Left kidney (tissue), 2 donors: ENCODE results near the gene INSC. TPM values are rescaled to one million over a fixed set of nuclear protein-coding genes. Genes with fewer than 3 reads are reported as not detected.

ENCODE experiments used
- DNase-seq: peaks from one replicate; pipeline ENCODE4 v3.0.0-alpha.2; 2013
- polyA plus RNA-seq: library from polyadenylated mRNA; unstranded; fragments of 120-200 nt; gene quantifications from one replicate; pipeline ENCODE4 v1.2.1, GENCODE V29; 2013; ENCODE audit not compliant: insufficient read length

Gene INSC
- polyA plus RNA-seq, 1 donor: 0.73 TPM

DNA sequence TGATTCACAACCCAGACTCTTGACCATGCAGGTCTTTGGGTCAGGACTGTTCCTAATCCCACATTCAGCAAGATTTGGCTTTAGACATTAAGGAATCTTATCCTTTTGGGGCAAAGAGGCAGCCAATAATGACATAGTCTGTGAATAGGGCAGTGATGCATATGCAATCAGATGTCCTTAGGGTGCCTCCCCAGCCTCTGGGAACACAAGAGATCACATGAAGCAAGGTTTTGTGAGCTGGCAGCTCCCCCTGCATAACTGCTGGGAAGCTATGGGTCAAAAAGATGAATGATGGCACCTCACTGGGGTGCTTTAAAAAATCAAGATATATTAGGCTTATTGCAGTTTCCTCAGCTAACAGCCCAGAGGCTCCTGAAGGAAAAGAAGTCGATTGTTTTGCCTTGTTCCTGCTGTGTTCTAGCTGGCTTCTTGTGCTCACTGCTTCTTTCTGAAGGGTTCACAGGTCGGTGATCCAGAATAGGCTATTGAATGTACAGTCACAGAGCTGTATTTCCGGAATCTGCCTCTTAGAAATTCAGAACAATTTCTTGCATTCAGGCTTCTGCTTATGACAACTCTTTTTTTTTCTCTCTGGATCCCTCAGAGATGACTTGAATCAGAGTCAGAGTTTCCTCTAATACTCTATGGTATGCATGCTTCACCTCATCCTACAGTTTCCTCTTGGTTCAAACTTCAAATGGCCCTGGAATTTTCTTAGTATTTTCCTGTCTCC, 31.7 kb downstream of the INSC start:
- DNase-seq: no peak

DNA sequence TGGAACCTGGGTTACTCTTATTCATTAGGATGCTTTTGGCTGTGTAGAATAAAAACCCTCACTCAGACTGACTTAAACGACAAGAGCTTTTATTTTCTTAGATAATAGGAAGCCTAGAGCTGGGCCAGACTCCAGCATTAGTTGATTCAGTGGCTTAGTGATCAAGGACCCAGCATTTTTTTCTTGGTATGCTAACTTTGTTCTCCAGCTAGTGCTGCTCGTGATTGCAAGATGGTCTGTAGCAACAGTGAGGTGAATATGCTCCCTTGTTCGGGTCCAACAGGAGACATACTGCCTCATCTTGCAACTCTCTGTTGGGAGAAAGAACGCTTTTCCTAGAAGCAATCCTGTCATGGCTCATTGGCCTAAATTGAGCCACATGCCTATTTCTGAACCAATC, 33.4 kb downstream of the INSC start:
- DNase-seq: no peak

DNA sequence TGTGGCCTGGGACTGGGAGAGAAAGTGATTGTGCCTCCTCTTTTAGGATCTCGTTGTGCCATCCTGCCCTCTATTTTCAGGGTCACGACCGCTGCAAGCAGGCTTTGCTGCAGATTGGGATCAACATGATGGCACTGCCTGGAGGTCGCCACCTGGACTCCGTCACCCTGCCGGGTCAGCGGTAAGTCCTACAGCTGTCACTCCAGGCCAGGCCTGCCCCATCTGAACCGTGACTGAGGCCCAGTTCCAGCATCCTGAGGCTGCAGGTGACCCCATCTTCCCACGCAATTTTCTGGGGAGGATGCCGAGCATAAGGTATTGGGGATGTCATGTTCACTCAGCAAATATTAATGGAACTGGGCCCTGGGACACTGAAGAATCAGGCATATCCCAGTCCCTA, 34.3 kb downstream of the INSC start:
- no peak for DNase-seq

DNA sequence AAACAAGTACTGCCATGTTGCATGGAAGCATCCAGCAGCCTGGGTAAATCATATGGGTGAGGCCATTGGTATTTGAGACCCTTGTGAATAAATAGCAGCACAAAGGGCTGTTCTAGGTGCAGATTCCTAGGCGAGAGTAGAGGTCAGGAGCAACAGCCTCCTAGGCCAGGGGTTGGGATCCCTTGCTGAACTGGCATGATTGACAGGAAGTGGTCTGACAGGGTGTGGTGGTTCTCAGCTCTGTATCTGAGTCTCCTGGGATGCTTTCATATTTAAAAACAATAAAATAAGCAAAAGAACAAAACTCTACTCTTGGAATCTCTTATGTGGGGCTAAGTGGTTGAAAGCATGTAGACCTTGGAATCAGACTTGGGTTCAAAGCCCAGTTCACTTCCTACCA, 35.8 kb downstream of the INSC start:
- DNase-seq: no peak

DNA sequence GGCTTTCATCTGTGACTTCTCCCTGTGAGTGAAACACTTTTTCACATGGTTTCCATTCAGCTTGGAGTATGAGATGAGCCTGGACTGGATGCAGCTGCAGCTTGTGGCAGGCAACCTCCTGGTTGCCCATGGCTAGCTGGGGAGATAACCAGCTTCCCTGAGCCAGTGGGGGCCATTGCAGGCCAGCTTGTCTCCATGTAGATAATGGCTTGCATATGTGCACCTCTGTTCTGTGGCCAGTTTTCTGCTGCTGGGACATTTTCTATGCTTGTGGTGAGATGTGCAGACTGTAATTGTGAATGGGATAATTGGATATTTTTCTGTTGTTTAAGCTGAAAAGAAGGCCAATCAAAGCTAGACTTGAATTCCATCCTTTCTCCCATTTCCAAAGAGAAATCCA, 38.5 kb downstream of the INSC start:
- DNase-seq: no peak

DNA sequence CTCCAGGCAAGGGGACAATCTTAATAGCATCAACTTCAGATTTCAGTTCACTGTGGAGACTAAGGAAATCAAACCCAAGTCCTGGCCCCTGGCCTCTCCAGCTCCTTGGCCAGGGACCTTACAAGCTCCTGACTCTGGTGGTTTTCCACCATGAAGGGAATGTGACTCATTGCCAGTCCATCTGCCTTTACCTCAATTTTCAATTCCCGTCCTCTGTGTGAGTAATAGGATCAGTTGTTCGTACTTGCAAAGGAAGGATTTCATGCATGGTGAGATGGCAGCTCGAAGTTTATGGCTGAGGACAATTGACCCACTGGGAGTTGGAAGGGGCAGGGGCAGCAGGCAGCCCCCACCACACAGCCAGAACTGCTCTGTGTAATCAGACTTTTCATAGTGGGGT, 42.5 kb downstream of the INSC start:
- no peak for DNase-seq

DNA sequence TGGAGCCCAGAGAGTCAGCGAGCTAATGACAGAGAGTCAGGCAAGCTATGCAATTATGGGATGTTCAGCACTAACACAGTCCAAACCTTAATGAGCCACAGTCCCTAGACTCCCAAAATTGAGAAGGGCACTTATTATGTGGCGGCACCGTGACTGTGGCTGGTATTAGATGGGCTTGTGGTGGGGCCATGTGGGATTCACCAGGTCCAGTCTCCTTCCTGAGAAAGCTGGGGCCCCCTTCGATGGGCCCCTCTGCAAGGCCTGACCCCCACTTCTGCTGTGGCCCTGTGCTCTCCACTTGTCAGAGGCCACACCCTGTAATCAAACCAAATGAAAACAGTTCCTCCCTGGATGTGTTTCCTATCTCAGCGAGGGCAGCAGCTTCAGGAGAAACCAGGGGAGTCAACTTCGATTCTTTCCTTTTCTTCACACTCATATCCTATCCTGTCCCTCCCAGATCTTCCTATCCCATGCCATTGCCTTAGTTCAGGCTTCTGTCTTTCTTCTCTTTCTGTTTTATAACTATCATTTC, 42.9 kb downstream of the INSC start:
- no peak for DNase-seq

DNA sequence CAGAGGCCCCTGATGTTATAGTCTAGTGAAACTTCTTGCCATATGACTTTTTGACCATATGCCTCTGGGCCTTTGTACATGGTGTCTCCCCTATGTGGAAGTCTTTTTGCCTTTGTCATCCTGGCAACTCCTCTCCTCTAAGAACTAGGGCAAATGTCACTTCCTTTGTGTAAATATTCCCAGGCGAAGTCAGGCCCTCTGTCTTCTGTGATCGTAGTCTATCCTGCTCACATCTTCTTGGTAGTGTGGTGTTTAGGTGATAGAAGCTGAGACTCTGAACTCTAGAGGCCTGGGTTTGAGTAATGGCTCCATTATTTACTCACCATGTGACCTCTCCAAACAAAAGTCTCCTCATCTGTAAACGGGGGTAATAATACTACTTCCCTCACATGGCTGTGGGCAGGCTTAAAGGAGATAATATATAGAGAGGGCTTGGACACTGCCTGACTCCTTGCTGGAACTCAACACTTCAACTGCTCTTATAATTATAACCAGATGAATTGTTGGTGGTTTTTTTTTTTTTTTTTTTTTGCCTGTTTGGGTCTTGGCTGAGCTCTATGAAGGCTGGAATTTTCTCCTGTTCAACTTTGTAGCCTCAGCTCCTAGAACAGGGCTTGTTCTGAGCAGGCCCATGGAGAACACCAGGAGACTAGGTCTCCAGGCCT, 43.8 kb downstream of the INSC start:
- DNase-seq: no peak

DNA sequence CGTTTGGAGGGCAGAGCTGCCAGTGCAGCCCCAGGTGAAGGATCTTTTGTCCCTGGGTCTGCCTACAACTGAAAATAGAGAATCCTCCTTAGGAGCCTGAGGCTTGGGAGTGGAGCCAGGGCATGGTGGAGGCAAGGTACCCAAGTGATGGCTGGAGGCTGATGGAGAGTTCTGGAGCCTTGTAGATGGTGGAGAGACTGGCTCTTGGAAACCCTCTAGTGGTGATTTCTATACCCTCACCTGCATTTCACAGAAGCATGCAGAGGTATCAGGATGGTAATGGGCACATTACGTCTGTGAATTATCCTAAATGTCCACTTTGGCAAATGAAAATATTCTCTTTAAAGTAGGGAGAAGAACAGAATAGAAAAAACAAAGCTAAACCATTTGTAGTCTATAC, 44.4 kb downstream of the INSC start:
- DNase-seq: no peak

DNA sequence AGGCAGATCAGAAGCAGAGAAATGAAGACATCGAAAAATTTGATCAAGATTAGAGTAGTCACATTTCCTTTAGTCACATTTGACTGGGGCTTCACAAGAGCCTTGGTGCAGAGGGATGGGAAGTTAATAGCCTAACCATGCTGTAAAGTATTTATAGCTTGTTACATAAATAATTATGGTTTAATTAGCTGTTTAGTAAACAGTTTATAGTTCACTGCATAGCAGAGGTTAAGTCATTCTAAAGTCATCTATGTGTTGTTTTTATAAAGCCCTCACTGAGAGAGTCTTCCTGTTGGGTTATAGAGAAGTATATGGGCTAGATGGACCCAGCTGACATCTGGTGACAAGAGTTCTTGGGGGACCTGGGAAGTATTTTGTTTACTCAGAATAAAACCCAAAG, 47.1 kb downstream of the INSC start:
- no peak for DNase-seq

DNA sequence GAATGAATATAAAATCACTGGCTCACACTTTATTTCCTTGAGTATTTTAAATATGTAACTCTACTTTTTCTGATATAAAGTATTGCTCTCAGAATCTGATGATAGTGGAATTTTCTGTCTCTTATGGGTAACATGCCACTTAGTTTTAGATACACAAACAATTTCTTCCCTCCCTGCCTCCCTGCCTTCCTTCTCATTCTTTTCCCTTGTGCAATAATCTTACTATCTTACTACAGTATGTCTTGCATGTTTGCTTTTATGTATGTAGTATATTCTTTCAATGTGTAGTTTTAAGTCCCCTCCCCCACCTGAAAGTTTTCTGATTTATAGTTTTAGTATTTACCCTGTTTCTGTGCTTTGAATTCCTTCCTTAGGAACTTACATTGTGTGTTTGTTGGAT, 48.4 kb downstream of the INSC start:
- DNase-seq: no peak

DNA sequence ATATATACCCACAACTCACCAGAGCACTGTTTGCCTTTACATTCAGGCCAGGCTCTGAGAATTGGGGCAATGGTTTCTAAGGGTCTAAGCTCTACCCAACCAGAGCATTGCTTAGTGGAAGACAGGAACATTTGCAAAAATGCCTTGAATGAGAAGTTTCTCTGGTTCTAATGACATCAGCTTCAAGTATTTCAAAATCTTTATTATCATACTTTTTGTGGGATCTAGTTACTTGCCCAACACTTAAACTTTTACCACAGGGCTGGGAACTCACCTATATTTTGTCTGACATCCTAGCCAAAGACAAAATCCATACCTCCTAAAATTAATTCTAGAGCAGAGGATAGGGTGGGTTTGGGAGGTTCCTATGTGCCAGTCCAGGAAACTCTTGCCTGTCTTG, 51.5 kb downstream of the INSC start:
- no peak for DNase-seq

DNA sequence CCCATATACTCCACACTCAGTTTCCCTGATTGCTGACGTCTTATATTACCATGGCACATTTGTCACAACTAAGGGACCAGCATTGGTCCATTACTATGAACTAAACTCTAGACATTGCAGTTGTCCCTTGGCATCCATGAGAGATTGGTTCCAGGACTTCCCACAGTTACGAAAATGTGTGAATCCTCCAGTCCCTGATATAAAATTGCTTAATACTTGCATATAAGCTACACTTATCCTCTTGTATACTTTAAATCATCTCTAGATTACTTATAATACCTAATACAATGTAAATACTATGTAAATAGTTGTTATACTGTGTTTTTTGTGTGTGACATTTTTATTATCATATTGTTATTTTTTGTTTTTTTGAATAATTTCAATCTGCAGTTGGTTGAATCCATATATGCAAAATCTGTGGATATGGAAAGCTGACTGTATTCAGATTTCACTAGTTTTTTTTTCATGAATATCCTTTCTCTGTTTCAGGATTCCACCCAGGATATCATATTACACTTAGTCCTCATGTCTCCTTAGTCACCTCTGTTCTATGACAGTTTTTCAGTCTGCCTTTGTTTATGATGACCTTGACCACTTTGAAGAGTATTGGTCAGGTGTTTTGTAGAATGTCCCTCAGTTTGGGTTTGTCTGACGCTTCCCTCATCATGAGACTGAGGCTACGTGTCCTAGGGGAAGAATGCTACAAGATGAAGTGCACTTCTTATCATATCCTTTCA, 55.3 kb downstream of the INSC start:
- no peak for DNase-seq

DNA sequence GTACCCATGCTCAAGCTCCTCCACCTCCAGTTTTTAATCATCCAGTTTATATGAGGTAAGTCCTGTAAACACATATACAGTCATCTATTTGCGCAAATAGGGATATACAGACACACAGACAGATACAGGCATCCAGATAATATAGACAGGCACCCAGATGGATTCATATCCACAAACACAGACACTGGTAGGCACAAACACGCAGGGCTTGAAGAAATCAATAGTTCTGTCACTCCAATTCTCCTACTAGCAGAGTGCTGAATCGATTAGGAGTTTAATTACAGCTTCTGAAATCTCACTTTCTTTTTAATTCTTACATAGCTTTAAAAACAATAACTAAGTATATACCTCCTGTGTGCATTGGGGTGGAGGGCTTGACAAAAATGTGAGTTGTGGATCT, 56.0 kb downstream of the INSC start:
- DNase-seq: no peak

DNA sequence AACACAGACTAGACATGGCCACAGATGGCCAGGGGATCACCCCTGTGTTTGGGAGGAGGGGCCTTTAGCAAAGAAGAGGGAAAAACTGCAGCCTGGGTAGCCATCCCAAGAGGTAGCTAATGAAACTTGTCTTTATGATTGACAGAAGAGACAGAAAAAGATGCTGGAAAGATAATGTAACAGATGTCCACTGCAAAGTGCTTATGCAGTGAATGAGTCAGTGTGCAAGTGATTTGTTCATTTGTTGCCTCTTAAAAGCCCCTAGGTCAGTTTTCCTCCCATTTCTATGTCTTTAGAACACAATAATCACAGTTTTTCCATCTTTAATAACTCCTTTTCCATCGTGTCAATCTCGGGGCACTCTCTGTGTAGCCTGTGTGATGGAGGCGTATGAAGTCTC, 57.2 kb downstream of the INSC start:
- no peak for DNase-seq

DNA sequence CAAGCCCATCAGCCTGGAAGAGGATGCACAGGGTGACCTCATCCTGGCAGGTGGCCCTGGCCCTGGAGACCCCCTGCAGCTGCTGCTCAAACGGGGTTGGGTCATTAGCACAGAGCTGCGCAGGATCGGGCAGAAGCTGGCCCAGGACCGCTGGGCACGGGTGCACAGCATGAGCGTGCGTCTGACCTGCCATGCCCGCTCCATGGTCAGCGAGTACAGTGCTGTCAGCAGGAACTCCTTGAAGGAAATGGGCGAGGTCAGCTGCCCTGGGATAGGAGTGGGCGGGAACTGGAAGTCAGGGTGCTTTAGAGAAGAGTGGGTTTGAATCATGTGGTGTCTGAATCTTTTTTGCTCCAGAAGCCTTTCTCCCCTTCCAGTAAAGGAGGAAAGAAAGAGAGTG, 61.1 kb downstream of the INSC start:
- no peak for DNase-seq

DNA sequence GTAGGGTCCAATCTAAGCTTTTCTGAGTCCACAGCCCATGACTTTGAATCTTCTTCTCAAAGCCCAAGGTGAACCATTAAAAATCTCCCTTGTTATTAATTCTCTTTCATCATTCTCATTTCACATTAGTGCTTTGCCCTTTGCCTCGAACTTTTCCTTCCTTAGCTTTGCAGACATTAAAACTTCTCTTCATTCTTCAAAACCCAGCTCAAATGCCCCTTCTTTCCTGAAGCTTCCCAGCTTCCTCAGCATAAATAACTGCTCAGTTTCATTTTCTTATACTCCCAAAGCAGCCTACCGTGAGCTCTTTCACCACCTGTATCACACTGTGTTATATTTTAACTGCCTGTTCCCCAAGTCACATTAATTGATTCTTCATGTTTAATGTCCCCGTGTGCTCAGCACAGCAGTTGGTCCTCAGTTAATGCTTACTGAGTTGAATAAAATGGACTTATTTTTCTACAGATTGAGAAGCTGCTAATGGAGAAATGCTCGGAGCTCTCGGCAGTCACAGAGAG, 62.0 kb downstream of the INSC start:
- DNase-seq: no peak

DNA sequence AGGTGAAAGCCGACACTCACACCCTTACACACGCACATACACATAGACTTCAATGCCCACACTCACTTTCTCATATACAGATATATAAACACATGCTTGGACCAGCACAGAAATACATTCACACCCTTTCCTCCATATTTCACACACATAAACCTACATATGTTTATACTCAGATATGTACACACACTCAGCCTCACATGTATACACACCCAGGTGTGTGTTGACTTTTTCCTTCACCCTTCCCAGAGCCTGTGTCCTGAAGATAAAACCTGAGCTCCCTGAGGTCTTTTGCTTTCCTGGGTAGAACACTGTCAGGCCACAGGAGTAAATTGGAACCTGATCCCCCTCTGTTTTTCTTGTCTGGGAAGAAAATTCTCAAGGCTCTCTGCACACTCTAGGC, 62.8 kb downstream of the INSC start:
- DNase-seq: no peak

DNA sequence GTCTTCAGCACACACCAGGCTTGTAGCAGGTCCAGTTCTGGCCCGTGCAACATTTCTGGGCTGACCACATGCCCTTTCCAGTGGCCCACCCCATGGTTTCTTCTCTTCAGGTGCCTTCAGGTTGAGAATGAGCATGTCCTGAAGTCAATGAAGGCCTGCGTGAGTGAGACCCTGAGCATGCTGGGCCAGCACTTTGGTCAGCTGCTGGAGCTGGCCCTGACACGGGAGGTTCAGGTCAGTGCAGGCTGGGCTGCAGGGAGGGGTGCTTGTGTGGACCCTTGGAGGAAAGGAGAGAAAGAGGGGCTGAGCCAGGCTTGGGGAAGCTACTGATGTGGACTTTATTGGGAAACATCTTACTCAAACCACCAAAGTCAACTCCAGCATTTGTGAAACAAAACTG, 63.5 kb downstream of the INSC start:
- DNase-seq: no peak

DNA sequence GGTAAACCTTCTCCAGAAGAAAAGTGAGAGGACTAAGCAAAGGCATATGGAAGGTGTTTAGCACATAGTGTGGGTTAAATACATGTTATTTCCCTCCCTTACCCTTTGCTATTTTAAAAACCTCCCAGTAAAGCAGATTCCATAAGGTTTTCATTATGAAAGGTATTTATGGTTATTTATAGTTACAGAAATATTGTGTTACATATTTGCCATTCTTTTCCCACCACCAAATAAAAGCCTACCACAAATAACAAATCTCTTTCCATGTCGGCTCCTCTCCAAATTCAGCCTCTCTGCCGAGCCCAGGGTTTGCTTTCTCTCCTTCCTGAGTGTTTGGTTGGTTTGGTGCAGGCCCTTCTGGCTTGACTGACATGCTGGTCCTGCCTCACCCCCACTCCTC, 64.4 kb downstream of the INSC start:
- no peak for DNase-seq

DNA sequence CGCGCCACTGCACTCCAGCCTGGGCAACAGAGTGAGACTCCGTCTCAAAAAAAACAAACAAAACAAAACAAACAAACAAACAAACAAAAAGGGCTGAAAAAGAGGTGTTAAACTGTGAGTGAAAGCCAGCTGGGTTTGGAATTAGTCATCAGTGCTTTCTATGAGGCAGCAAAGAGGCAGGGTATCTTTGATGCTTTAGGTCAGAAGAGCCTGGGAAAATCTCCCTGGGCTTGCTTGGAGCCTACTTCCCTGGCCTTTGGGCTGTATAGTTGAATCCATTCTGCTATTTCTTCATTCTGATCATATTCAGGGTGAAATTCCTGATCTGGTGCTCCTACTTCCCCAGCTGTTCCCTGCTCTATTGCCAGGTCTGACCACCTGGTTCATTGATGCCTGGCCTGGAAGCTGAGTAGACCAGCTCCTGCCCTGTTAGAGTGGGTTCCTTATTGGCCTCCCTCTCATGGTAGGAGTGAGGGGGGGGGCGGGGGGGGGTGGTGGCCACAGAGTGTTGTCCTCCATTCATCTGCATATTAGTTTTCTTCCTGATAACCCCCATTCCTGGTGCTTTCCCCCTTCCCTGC, 65.6 kb downstream of the INSC start:
- no peak for DNase-seq

DNA sequence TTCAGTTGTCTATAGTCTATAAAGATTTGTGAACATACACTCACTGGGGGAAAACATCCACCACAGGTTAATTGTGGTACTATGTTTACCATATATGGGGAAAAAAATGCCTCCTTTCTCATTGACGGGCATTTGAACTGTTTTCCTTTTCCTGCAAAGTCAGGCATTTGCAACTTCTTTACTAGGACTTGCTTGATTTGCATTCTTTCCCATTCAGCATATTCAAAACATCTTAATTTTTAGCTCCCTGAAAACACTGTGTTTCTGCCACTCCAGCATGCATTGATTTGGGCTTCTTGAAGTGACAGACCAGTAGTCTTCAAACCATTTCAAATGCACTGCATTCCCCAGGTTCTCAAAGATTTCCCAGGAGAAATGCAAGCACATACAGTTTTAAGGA, 67.6 kb downstream of the INSC start:
- DNase-seq: no peak

DNA sequence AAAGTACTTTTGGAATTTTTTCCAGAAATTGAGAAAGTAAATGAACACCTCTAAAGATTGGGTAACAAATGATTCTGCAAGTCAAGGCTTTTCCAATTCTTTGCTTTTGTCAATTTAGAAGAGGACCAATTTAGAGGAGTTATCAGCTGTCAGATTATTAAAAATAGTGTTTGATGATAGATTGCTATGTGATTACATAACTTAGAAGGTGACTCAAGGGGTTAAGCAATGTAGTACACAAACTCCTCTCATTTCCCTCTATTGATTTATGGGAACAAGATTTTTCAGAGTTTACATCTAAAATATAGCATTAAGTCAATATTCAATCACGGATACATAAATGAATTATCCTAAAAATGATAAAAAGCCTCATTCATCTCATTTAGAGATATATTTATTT, 70.3 kb downstream of the INSC start:
- DNase-seq: no peak
